ENCODE measurements around the gene EPHB2.

EPHB2 gene

DNA sequence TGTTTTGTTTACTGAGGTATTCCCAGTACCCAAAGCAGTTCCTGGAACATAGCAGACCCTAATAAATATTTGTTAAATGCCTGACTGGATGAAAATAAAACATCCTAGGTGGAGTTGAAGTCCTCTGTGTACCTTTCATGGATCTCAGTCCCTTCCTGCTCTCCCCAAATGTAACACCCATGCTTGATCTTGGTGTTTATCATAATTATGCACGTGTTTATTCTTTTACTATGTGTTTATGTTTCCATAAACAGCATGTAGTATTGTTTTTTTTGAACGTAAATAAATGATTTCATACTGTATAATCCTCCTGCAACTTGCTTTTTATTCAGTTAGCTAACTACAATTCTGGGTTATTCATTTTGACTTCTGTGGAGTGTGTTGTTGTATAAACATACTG, 257.2 kb downstream of the EPHB2 start:
- no peak for DNase-seq

DNA sequence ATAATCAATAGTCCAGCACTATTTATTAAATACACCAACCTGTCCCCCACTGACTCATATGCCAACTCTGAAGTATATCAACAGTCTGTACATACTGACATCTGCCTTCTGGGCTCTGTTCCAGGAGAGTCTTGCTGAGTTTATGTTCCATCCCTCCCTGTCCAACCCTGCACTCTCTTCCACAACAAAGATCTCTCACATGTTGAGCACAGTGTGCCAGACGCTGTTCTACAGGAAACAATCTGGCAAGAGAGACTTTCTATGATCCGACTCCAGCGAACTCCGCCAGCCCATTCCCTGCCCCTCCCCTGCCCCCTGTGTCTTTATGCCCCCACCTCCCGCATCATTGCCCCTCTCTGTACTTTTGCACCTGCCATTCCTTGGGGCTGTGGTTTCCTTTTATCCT, 258.7 kb downstream of the EPHB2 start:
- DNase-seq = no peak

DNA sequence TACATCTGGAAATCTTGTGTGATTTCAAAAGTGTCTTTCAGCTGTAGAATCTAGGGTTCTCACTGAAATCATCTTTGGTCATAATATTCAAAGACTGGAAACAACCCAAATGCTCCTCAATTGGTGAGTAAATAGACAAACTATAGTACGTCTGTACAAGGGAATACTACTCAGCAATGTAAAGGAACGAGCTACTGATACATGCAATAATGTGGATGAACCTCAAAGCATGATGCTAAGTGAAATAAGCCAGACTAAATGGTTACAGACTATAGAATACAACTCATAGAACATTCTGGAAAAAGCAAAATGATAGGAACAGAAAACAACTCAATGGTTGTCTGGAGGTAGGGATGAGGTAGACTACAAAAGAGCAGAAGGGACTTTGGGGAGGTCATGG, 259.5 kb downstream of the EPHB2 start:
- DNase-seq = no peak

Data from NCI-H510A (cell line).